ENCODE measurements around the gene AQP7.

- TF ChIP-seq CTCF (IDR thresholded peaks at IDR 0.05): no peak
- no peak for TF ChIP-seq POLR2A (IDR thresholded peaks at IDR 0.05)
Measured at GRCh38 chr9:33344145-33344544, 58.2 kb downstream of the AQP7 start.

Measured in heart left ventricle (tissue), 13 donors.